Panc1 (cell line): Measurements from ENCODE around the gene YLPM1. TPM values are rescaled to one million over a fixed set of nuclear protein-coding genes. Genes with fewer than 3 reads are reported as not detected.

ENCODE experiments used
- ATAC-seq: fragments of 200-7000 bp; cut with Tn5 transposase; 2 replicates; pipeline ENCODE4 v1.9.1; 2020; ENCODE audit warnings: mild to moderate bottlenecking, moderate library complexity
- BruUV-seq: library from RNA; stranded (reverse); fragments of 400-500 nt; replicated peaks from 2 replicates; lab custom pipeline; 2021; lab: Mats Ljungman, UMichigan
- CTCF ChIA-PET: fragments of 300-600 bp; sonication (Branson Sonifier 250); formaldehyde crosslinking; loops from one replicate; lab custom pipeline; 2022; ENCODE audit warnings: antibody characterized with exemption; lab: Charles Lee
- POLR2A ChIA-PET: fragments of 300-600 bp; sonication (Branson Sonifier 250); formaldehyde crosslinking; loops from one replicate; lab custom pipeline; 2022; ENCODE audit warnings: antibody characterized with exemption; lab: Charles Lee
- DNase-seq: peaks from one replicate; pipeline ENCODE4 v3.0.0-alpha.2; 2010; ENCODE audit warnings: low read depth, low spot score
- H3K27ac ChIP-seq: 2 replicates; pipeline ENCODE4 v1.5.1; 2011; ENCODE audit warnings: mild to moderate bottlenecking, low read length, inconsistent platforms
- H3K27me3 ChIP-seq: fragments of 200-500 bp; sonication (Bioruptor generic); 2 replicates; pipeline ENCODE4 v1.6.0; 2014; ENCODE audit warnings: low read length, inconsistent platforms; ENCODE audit not compliant: control insufficient read depth, insufficient read depth
- H3K36me3 ChIP-seq: fragments of 200-500 bp; sonication (Bioruptor generic); 2 replicates; pipeline ENCODE4 v1.5.1; 2014; ENCODE audit warnings: inconsistent platforms, mild to moderate bottlenecking, low read length, moderate library complexity; ENCODE audit not compliant: control insufficient read depth, insufficient read depth
- H3K4me1 ChIP-seq: 2 replicates; pipeline ENCODE4 v1.5.1; 2011; ENCODE audit warnings: inconsistent platforms, mild to moderate bottlenecking, low read length, moderate library complexity; ENCODE audit not compliant: control insufficient read depth, insufficient read depth
- H3K4me3 ChIP-seq, 2 experiments: 2 replicates each; pipeline ENCODE4 v1.5.1; 2011 to 2012; ENCODE audit warnings: low read depth in 2 of 2, low read length in 2 of 2, mild to moderate bottlenecking in 2 of 2, inconsistent platforms in 1 of 2, moderate library complexity in 1 of 2
- H3K9me3 ChIP-seq: fragments of 200-500 bp; sonication (Bioruptor generic); 2 replicates; pipeline ENCODE4 v1.5.1; 2014; ENCODE audit warnings: low read depth, mild to moderate bottlenecking, inconsistent platforms, low read length, moderate library complexity; ENCODE audit not compliant: control insufficient read depth, insufficient read depth
- CTCF ChIP-seq: fragments of 450-650 bp; IDR thresholded peaks from 2 replicates; pipeline ENCODE4 v1.5.1; 2017; ENCODE audit warnings: mild to moderate bottlenecking
- POLR2AphosphoS5 ChIP-seq: IDR thresholded peaks from 2 replicates; pipeline ENCODE4 v1.6.1; 2012; ENCODE audit warnings: mild to moderate bottlenecking, low read depth, low read length, moderate library complexity
- REST ChIP-seq, 2 experiments: IDR thresholded peaks; 2 replicates each; pipeline ENCODE4 v1.6.1; 2011 to 2012; ENCODE audit warnings: low read depth in 2 of 2, control low read depth in 1 of 2, low read length in 1 of 2, mild to moderate bottlenecking in 1 of 2, moderate library complexity in 1 of 2; ENCODE audit not compliant: insufficient read depth in 1 of 2
- SIN3A ChIP-seq: IDR thresholded peaks from 2 replicates; pipeline ENCODE4 v1.6.1; 2012; ENCODE audit warnings: low read depth, mild to moderate bottlenecking, low read length, moderate library complexity, borderline replicate concordance; ENCODE audit not compliant: insufficient read depth
- TCF7L2 ChIP-seq: IDR thresholded peaks from 2 replicates; pipeline ENCODE4 v1.6.1; 2011; ENCODE audit warnings: mild to moderate bottlenecking, low read depth, low read length, inconsistent platforms
- in situ Hi-C: cut with HindIII; loops from 2 replicates; pipeline ENCODE4 v1.10.0; 2016; ENCODE audit warnings: low sequenced_read_pairs, low pct_unique_long_range_greater_than_20kb
- intact Hi-C: fragments of 100-400 bp; cut with micrococcal nuclease; formaldehyde crosslinking; loops from one replicate; pipeline ENCODE4 v1.10.0; 2022; ENCODE audit not compliant: unreplicated experiment
- total RNA-seq: library from RNA; stranded (reverse); gene quantifications from one replicate; pipeline ENCODE4 v1.2.1, GENCODE V29; 2021; ENCODE audit not compliant: unreplicated experiment

Gene YLPM1
- total RNA-seq, 1 experiment from 2014 or later = 38.9 TPM

- in situ Hi-C loops (no loop called here), intact Hi-C loops (no loop called here)
- DNase-seq (no peak), ATAC-seq (no peak)
- no peak for TF ChIP-seq REST (IDR thresholded peaks at IDR 0.05; ENCODE audit: insufficient read depth in 1 of 2, low read depth in 2 of 2, low read length in 1 of 2)
- no peak for TF ChIP-seq POLR2AphosphoS5
- TF ChIP-seq TCF7L2 = no peak
- TF ChIP-seq SIN3A = no peak
- no peak for TF ChIP-seq CTCF
- Histone ChIP-seq H3K36me3 (no peaks in the 10 kb centered on the region), H3K4me1 (no peaks in the 10 kb centered on the region), H3K4me3 (no peak overlapping the region), H3K27ac (no peak overlapping the region), H3K27me3 (no peaks in the 10 kb centered on the region), H3K9me3 (no peaks in the 10 kb centered on the region)
- BruUV-seq = no TSS peak
- POLR2A ChIA-PET = no interaction called here
- CTCF ChIA-PET = no interaction called here
Measured at GRCh38 chr14:74794947-74795346, 31.8 kb downstream of the YLPM1 start.

GRCh38 chr14:74799765-74800164, 36.6 kb downstream of the YLPM1 start:
- Histone ChIP-seq H3K9me3 (no peaks in the 10 kb centered on the region), H3K27ac (no peak overlapping the region), H3K4me1 (no peaks in the 10 kb centered on the region), H3K27me3 (no peaks in the 10 kb centered on the region), H3K4me3 (no peak overlapping the region), H3K36me3 (no peaks in the 10 kb centered on the region; the same call in 1 of the 2 replicates)
- ATAC-seq (no peak), DNase-seq (no peak)
- POLR2A ChIA-PET = no interaction called here
- in situ Hi-C loops (no loop called here), intact Hi-C loops (no loop called here)
- CTCF ChIA-PET = no interaction called here
- no TSS peak for BruUV-seq
- TF ChIP-seq POLR2AphosphoS5 (no peak), TCF7L2 (no peak)

GRCh38 chr14:74800780-74801179, 37.7 kb downstream of the YLPM1 start:
- Histone ChIP-seq H3K27me3 (no peaks in the 10 kb centered on the region), H3K27ac (no peak overlapping the region), H3K9me3 (no peaks in the 10 kb centered on the region), H3K4me3 (no peak overlapping the region), H3K36me3 (no peaks in the 10 kb centered on the region; the same call in 1 of the 2 replicates), H3K4me1 (no peaks in the 10 kb centered on the region)
- ATAC-seq (no peak), DNase-seq (no peak)
- in situ Hi-C loops (no loop called here), intact Hi-C loops (no loop called here)
- BruUV-seq = no TSS peak
- CTCF ChIA-PET = no interaction called here
- POLR2A ChIA-PET = no interaction called here
- no peak for TF ChIP-seq REST (IDR thresholded peaks at IDR 0.05; ENCODE audit: insufficient read depth in 1 of 2, low read depth in 2 of 2, low read length in 1 of 2)
- TF ChIP-seq POLR2AphosphoS5 = no peak
- TF ChIP-seq CTCF = no peak
- no peak for TF ChIP-seq SIN3A
- no peak for TF ChIP-seq TCF7L2
